BE2C (cell line): ENCODE data around the gene FANCI.

Experiments
- DNase-seq: peaks from one replicate; pipeline ENCODE4 v3.0.0-alpha.2; 2020
- H3K27me3 ChIP-seq: fragments of 250-450 bp; sonication (Bioruptor Pico); 2 replicates; pipeline ENCODE4 v1.5.1; 2020; ENCODE audit warnings: mild to moderate bottlenecking
- H3K36me3 ChIP-seq: fragments of 250-450 bp; sonication (Bioruptor Pico); 2 replicates; pipeline ENCODE4 v1.5.1; 2020; ENCODE audit warnings: mild to moderate bottlenecking
- H3K4me1 ChIP-seq: fragments of 250-450 bp; sonication (Bioruptor Pico); 2 replicates; pipeline ENCODE4 v1.5.1; 2020
- H3K4me3 ChIP-seq: 2 replicates; pipeline ENCODE4 v1.5.1; 2011; ENCODE audit warnings: low read depth, low read length
- H3K9me3 ChIP-seq: fragments of 250-450 bp; sonication (Bioruptor Pico); 2 replicates; pipeline ENCODE4 v1.5.1; 2020
- CTCF ChIP-seq: IDR thresholded peaks from 2 replicates; pipeline ENCODE4 v1.5.1; 2012; ENCODE audit warnings: mild to moderate bottlenecking, low read depth, low read length

The FANCI gene

DNA sequence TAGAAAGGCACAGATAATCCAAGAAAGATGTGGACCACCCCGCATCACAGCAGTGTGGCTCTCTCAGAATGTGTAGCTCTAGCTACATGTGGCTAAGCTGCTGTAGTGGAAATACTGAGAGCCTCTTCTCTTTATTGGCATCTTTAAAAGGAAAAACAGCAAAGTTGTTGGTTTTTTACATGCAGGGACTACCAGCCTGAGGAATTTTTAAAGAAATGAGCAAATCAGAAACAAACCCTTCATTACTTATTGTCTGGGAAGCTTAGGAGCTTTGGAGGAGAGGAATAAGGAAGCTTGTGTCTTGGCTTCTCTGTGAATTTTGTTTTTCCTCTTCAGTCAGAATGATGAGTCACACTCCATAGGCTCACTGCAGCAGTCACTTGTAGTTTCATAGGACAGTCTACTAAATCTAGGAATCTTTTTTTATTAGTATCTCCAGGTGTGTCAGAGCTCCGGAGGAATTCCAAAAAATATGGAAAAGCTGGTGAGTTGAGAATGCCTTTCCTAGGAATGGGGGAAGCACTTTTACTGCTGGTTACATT, 63.3 kb downstream of the FANCI start:
- no peak for DNase-seq
- no peak for TF ChIP-seq CTCF
- Histone ChIP-seq H3K27me3 (no peaks in the 10 kb centered on the region), H3K4me3 (no peak overlapping the region), H3K9me3 (no peaks in the 10 kb centered on the region), H3K36me3 (peaks cover 82% of the 10 kb centered on the region), H3K4me1 (no peaks in the 10 kb centered on the region)

- Histone ChIP-seq H3K27me3 (no peaks in the 10 kb centered on the region), H3K36me3 (peaks cover 82% of the 10 kb centered on the region), H3K4me1 (no peaks in the 10 kb centered on the region), H3K4me3 (no peak overlapping the region), H3K9me3 (no peaks in the 10 kb centered on the region)
- no peak for TF ChIP-seq CTCF
- no peak for DNase-seq
These were observed 64.0 kb downstream of the FANCI start for GRCh38 chr15:89307791-89308190.

GRCh38 chr15:89308236-89308635, 64.5 kb downstream of the FANCI start:
- no peaks in the 10 kb centered on the region for H3K27me3 ChIP-seq
- no peak for TF ChIP-seq CTCF
- H3K4me1 ChIP-seq: no peaks in the 10 kb centered on the region

GRCh38 chr15:89309993-89310392, 66.2 kb downstream of the FANCI start:
- DNase-seq: no peak
- no peaks in the 10 kb centered on the region for H3K9me3 ChIP-seq
- H3K36me3 ChIP-seq: peaks cover 79% of the 10 kb centered on the region
- no peak overlapping the region for H3K4me3 ChIP-seq
- no peaks in the 10 kb centered on the region for H3K4me1 ChIP-seq
- TF ChIP-seq CTCF: no peak
- no peaks in the 10 kb centered on the region for H3K27me3 ChIP-seq

More at GRCh38 chr15:89308236-89308635, 64.5 kb downstream of the FANCI start:
- no peak overlapping the region for H3K4me3 ChIP-seq
- peaks cover 82% of the 10 kb centered on the region for H3K36me3 ChIP-seq
- H3K9me3 ChIP-seq: no peaks in the 10 kb centered on the region
- no peak for DNase-seq

- Histone ChIP-seq H3K36me3 (peaks cover 84% of the 10 kb centered on the region), H3K9me3 (no peaks in the 10 kb centered on the region), H3K27me3 (no peaks in the 10 kb centered on the region), H3K4me3 (no peak overlapping the region), H3K4me1 (no peaks in the 10 kb centered on the region)
- no peak for DNase-seq
- no peak for TF ChIP-seq CTCF
These were observed 71.7 kb downstream of the FANCI start for GRCh38 chr15:89315375-89315929.

- no peaks in the 10 kb centered on the region for H3K4me1 ChIP-seq
- DNase-seq: no peak
- no peak overlapping the region for H3K4me3 ChIP-seq
- H3K36me3 ChIP-seq: peaks cover 89% of the 10 kb centered on the region
- no peaks in the 10 kb centered on the region for H3K9me3 ChIP-seq
- TF ChIP-seq CTCF: no peak
- no peaks in the 10 kb centered on the region for H3K27me3 ChIP-seq
These were observed 72.7 kb downstream of the FANCI start for GRCh38 chr15:89316504-89316903.
